NCI-H146 (cell line): ENCODE measurements around the gene WDR18.
"Not testable (repeated sequence)": the region's sequence is repeated elsewhere in the genome, so short reads cannot be mapped to it uniquely, and the experiment has no call there.

Experiments
- DNase-seq: peaks from one replicate; lab custom pipeline; 2025; lab: John Stamatoyannopoulos, UW

WDR18 gene

DNA sequence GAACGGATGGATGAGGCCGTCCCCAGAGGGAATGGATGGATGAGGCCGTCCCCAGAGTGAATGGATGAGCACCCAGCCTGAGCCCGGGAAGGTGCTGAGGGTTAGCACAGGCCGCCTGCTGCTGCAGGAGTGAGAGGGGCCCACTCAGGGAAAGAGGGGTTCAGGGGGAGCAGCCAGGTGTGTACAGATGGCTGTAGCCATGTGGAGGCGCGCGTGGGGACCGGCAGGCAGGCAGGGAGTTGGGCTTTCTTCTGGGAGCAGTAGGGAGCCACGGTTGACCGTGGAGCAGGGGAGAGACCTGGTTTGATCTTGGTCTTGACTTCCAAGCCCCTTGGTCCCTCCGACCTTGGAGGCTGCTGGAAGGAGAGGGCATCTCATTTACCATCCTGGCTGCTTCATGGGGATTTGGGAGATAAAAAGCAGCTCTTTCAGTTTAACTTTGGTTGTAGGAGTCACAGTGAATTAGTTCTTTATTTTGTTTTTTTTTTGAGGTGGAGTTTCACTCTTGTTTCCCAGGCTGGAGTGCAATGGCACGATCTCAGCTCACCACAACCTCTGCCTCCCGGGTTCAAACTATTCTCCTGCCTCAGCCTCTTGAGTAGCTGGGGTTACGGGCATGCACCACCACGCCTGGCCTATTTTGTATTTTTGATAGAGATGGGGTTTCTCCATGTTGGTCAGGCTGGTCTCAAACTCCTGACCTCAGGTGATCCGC lies 33.6 kb upstream of the WDR18 start:
- no peak for DNase-seq

DNA sequence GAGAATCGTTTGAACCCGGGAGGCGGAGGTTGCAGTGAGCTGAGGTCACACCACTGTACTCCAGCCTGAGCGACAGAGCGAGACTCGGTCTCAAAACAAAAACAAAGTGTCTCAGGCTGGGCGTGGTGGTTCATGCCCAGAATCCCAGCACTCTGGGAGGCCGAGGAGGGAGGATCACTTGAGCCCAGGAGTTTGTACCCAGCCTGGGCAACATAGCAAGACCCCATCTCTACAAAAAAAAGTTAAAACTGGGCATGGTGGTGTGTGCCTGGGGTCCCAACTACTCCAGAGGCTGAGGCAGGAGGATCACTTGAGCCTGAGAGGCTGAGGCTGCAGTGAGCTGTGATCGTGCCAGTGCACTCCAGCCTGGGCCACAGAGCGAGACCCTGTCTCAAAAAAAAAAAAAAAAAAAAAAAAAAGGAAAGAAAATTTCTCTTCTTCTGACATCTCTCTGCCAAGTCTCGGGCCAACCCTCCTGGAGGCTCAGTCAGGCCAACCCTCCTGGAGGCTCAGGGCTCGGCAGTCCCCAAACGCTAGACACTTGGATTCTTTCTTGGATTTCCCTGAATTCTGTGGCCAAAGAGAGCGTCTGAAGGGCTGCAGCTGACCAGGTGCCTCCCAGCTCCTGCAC lies 32.0 kb upstream of the WDR18 start:
- DNase-seq: no peak

DNA sequence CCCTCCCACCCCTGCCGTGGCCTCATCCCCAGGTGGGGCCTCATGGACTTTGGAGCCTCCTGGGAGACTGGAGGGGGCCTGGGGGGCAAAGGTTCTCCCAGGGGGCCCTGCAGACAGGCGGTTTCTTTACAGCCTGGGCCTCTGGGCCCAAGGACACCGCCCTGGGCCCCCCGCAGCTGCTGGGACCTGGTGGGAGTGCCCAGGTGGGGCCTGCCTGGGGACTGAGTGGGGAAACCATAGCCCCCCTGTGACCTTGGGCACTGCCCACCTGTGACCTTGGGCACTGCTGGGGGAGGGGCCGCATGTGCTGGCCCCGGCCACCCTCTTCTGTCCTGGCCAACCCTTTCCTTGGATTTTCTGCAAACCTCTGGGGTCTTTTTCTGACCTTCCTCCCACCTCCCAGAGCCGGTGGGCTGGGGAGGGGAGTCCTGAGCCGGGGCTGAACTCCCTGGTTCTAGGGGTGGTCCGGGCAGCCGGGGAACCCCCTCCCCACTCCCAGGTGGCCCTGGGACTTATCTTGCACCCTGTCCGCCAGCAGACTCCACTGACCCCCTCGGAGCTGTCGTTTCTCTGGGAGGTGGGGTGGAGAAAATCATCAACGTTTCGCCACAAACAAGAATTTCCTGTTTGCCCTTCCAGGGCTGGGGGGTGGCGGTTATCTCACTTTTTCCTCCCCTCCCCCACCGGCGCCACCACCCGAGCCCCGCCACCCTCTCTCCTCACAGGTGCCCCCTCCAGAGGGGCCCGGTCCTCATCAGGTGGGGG lies 31.3 kb upstream of the WDR18 start:
- DNase-seq: no peak

DNA sequence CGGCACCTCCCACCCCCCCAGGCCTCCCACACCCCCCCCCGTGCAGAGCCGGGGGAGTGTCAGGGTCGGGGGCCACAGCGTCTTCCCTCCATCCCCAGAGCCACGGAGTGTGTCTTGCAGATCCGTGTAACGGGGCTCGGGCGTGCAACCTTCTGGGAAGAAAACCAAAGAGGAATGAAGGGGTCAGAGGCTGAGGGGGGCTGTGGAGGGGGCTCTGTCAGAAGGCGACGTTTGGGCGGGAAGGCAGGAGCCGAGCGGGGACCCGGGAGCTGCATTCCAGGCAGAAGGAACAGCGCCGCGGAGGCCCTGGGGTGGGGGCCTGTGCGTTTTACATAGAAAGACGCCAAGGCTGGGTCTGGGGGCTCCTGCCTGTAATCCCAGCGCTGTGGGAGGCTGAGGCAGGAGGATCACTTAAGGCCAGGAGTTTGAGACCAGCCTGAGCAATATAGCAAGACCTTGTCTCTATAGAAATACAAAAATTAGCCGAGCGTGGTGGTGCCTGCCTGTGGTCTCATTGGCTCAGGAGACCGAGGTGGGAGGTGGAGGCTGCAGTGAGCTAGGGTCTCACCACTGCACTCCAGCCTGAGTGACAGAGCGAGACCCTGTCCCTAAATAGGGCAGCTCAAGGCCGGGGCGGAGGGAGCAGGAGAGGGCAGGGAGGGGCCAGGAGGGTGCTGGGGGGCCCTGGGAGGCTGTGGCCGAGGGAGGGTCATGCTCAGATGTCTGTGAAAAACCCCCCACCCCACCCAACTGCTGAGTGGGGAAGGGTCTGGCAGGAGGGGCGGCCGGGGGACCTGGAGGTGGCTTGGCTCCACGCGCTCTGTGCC lies 30.5 kb upstream of the WDR18 start:
- DNase-seq: no peak

DNA sequence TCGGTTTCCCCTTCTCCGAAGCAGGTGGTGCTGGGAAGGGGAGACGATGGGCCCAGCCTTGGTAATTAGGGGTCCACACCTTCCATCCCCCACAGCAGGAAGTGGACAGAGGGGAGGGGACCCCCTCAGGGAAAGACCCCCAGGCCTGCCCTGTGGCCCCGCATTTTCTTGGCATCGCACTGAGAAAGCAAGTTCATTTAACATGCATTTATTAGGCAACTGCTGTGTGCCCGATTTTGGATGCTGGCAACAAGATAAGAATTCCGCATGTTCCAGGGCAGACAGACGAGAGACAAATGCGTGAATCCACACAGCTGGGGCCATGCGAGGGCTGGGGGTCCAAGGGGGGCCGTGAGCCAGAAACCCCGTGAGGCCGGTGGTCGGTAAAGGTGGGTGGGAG lies 29.9 kb upstream of the WDR18 start:
- DNase-seq: no peak

DNA sequence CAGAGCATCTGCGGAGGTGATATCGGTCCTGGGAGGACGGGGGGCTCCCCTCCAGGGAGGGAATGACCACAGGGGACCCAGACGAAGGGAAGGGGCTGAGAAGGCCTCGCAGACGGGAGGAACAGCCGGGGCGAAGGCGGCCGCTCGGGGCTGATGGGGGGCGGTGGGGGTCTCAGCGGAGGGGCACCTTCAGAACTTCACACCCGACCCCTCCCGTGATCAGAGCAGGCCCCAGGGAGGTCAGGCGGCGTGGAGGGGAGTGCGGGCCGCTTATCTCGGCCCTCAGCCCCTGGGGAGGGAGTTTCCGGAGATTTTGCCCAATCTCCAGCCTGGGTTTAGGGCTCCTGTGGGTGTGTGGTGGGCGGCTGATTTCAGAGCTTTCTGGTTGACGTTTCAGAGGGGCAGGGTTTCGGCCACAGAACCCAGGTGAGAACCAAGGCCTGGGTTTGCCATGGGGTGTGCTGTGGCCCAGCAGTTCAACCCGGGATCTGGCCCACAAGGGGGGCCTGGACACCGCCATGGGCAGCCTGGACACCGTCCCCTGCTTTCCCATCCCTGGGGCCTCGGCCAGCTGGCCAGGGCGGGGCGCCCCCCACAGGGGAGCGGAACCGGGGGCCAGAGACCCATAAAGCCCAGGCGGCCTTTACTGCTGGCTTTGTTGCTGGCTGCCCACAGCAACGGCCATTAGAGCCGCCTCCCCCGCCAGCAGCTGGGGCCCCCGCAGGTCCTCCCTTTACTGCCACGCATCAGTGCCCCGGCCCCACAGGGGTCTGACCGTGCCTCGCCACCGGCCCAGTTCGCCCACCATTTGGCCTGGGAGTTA lies 29.3 kb upstream of the WDR18 start:
- DNase-seq: no peak

DNA sequence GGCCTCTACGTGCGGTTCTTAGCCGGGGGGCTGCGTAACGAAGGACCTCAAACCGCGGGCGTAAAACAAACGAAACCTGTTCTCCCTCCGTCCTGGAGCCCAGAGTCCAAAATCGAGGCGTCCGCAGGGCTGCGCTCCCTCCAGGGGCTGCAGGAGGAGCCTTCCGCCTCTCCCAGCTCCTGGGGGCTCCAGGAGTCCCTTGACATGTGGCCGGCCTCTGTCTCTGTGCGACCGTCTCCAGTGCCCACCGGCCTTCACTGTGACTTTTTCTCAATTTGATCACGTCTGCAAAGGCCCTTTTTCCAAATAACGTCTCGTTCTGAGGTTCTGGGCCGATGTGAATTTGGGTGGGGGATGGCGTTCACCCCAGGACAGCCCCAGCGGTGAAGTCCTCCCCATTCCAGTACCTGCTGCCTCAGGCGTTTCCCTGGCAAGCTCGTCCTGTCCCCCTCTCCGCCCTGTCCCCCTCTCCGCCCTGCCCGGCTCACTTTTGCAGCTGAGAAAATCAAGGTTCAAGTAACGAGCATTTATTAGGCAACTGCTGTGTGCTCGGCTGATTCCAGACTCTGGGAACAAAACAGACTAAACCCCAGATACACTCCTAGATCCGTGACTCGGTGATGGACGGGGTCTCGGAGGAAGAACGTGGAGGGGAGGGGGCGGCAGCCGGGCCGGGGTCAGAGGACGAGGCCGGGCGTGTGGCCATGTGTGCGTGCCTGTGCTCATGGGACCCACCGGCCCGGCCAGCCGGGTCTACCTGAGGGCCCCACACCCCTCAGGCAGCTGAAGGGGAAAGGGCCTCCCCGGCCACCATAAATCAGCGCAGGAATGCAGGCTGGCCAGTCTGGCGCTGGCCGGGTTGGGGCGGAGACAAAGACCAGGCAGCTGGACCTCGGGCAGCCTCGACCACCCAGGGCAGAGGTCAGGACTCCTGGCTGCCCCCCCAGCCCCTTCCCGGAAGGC lies 28.1 kb upstream of the WDR18 start:
- DNase-seq: no peak

DNA sequence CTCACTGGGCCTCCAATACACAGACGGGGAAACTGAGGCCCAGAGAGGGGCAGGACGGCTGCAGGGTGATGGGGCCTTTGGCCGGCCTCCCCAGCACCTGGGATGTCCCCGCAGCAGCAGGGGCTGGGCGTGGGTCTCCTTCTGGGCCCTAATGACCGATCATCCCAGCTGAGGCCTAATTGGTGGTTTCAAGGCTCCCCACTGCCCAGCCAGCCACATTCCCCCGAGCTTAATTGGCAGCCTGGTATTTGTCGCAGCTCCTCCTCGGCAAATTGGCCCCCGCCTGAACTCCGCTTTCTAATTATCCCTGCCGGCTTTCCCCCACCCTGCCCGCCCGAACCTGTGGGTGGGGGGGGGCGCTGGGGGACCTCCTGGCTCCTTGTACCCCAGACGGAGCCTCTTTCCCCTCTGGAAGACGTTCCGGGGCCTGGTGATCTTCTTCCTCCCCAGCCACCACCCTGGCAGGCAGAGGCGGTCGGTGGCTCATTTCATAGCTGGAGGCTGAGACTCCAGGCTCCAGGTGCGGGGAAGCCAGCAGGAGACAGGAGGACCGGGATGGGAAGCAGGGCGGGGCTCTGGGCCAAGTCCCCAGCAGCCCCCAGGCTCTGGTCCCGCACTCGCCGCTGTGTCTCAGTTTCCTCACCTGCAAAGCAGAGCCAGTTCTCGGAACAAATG lies 27.2 kb upstream of the WDR18 start:
- DNase-seq: no peak

DNA sequence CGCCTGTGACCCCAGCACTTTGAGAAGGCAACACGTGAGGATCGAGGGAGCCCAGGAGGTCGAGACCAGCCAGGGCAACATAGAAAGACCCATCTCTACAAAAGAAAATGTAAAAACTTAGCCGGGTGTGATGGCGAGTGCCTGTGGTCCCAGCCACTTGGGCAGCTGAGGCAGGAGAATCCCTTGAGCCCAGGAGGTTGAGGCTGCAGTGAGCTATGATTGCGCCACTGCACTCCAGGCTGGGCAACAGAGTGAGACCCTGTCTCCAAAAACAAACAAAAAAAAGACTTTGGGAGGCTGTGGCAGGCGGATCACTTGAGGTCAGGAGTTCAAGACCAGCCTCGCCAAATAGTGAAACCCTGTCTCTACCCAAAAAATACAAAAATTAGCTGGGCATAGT lies 26.6 kb upstream of the WDR18 start:
- not testable (repeated sequence) for DNase-seq

DNA sequence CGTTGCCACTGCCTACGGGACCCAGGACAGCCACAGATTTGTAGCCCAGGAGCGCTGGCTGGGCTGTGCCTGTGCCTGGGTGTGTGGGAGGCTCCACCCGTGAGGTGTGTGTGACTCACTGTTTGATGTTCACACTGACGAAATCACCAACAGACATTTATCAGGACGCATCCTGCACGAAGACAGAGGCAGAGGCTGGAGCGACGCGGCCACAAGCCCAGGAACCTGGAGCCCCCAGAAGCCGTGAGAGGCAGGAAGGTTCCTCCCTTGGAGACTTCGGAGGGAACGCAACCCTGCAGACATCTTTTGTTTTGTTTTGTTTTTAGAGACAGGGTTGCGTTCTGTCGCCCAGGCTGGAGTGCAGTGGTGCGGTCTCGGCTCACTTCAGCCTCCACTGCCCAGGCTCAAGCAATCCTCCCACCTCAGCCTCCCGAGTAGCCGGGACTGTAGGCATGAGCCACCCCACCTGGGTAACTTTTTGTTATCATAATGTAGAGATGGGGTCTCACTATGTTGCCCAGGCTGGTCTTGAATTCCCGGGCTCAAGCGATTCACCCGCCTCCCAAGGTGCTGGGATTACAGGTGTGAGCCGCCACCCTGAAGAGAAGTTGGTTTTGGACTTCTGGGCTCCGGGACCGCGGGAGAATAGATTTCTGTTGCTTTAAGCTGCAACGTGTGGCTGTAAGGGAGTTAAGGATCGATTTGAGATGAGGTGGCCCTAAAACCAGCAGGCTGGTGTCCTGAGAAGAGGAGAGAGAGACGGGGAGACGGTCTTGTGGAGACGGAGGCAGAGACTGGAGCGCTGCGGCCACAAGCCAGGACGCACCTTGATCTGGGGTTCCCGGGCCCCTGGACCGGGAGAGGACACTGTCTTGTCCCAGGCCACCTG lies 24.9 kb upstream of the WDR18 start:
- DNase-seq: no peak

DNA sequence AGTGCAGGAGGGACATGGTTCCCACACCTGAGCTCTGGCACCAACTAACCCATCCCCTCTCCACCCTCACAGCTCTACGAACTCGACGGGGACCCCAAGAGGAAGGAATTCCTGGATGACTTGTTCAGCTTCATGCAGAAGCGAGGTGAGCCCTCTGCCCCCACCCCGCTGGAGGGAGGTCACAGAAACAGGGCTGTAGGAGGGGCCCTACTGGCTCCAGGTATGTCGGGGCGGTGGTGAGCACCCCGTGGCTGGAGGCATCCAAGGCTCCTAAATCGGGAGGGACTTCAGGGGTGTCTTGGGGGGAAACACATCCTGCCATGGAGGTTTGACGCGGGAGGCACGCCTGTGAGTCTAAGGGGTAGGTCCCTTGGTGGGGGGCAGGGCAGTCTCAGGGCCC lies 24.1 kb upstream of the WDR18 start:
- no peak for DNase-seq

DNA sequence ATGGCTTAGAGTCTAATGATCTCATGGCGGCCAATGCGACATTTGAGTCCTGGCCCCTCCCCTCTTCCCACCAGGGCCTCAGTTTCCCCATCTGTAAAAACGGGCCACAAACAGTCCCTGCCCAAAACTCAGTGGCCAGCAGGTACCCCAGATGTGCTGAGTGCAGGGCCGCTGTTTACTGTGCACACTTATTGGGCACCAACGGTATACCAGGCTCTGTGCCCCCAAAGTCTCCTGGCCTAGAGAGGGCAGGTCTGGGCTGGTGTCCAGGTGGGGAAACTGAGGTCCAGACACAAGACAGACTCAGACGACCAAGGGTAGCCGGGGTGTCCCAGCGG lies 23.6 kb upstream of the WDR18 start:
- no peak for DNase-seq

DNA sequence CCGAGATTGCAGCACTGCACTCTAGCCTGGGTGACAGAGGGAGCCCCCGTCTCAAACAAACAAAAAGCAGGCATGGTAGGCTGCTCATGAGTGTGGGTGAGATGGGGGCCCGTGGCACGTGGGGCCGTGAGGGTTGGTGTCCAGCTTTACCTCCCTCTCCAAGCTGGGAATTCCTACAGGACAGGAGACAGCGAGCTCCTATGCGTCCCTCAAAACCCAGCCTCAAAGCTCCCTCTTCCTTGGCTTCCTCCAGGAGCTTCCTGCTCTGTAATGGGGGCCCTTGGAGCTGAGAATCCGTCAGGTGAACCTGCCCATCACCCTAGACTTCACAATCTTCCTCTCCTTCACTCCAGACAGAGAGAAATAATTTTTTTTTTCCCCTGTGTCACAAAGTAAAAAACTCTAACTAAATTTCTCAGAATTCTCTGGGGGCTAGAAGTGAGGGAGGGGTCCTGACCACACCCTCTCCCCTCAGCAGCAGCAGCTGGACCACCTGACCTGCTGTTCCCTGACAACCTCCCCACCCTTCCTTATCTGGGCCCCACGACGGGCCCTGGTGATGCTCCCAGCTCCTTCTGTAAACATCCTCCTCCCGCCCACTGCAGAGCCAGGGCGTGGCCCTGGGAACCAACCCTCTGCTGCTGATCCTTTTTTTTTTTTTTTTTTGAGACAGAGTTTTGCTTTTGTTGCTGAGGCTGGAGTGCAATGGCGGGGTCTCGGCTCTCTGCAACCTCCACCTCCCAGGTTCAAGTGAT lies 22.1 kb upstream of the WDR18 start:
- DNase-seq: no peak

DNA sequence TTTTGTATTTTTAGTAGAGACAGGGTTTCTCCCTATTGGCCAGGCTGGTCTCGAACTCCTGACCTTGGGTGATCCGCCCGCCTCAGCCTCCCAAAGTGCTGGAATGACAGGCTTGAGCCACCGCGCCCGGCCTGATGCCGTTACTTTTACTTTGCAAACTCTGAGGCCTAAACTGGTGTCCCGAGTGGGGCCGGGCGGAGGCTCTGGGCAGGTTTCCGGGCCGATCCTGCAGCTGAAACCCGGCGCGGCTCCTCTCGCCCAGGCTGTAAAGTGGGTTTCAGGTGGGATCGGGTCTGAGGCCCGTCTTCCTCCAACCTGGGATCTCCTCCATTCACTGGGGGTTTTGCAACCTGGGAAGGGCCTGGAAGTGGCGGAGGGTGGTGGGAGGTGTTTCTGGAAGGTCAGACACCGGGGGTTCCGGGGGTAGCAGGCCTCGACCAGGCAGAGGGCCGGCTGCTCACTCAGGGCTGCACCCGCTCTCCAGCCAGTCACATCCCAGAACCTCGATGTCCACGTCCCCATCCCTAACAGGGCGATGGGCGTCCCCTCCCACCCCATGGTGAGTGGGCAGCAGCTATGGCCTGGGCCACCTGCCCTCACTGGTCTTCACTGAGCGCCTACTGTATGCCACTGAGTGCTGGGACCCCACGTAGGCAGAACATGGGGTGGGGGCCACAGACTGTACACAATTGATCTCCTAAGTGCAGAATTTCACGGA lies 21.3 kb upstream of the WDR18 start:
- no peak for DNase-seq

DNA sequence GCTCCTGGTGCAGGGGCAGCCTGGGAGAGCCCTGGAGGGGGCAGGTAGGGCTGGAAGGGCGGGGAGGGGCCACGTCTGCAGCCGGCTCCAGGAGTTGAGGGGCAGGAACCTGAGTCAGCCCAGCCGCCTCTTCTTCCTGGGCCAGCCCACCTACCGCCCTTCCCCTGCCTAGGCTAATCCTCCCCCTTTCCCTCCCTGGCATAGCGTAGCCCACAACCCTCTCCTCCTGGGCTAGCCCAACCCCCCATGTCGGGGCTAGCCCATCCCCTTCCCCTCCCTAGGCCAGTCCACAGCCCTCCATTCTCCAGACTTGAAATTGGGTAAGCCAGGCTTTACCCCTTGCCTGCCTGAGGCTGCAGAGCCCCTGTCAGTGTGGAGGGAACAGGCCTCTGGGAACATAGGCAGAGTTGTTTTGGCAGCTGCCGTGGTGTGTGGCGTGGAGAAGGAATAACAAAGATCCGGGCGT lies 20.6 kb upstream of the WDR18 start:
- DNase-seq: no peak

DNA sequence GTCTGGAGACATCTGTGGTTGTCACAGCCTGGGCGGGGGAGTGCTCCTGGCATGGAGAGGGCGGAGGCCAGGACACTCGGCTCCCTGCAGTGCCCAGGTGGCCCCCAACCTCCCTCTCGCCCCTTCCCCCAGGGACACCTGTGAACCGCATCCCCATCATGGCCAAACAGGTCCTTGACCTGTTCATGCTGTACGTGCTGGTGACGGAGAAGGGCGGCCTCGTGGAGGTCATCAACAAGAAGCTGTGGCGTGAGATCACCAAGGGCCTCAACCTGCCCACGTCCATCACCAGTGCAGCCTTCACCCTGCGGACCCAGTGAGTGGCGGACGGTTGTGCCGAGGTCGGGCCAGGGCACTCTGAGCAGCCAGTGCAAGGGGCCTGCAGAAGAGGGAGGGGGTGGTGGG lies 20.0 kb upstream of the WDR18 start:
- no peak for DNase-seq
